Activated T-helper 2 cell treated with anti-CD3 and anti-CD28 coated beads, Interferon-gamma antibody, Interleukin-2, Interleukin-4, amounts not matched to agents 10 μg/mL and 5 μg/mL and 100 μg/mL, durations not matched to agents 14 hours and 24 hours and 36 hours (primary cell): Measurements from ENCODE around the gene TRIM17. TPM values are rescaled to one million over a fixed set of nuclear protein-coding genes. Genes with fewer than 3 reads are reported as not detected.

Experiments
- DNase-seq: peaks from one replicate; pipeline ENCODE4 v3.0.0; 2021; ENCODE audit warnings: low spot score
- H3K27ac Mint-ChIP-seq: one replicate; pipeline ENCODE4 v1.8.0; 2021; ENCODE audit warnings: mixed read lengths
- H3K27me3 Mint-ChIP-seq: one replicate; pipeline ENCODE4 v1.8.0; 2021; ENCODE audit warnings: low read depth, mixed read lengths
- H3K36me3 Mint-ChIP-seq: one replicate; pipeline ENCODE4 v1.8.0; 2021; ENCODE audit warnings: low read depth, mixed read lengths
- H3K4me1 Mint-ChIP-seq: one replicate; pipeline ENCODE4 v1.8.0; 2021; ENCODE audit warnings: low read depth, mixed read lengths
- H3K4me3 Mint-ChIP-seq: one replicate; pipeline ENCODE4 v1.8.0; 2021; ENCODE audit warnings: low read depth, mild to moderate bottlenecking, moderate library complexity, mixed read lengths
- H3K9me3 Mint-ChIP-seq: one replicate; pipeline ENCODE4 v1.8.0; 2021; ENCODE audit warnings: mixed read lengths
- intact Hi-C: fragments of 100-400 bp; cut with micrococcal nuclease; formaldehyde crosslinking; loops from one replicate; pipeline ENCODE4 v1.15.1; 2023
- total RNA-seq: library from RNA; stranded (reverse); gene quantifications from 2 replicates; pipeline ENCODE4 v1.2.3, GENCODE V29; 2022

Gene TRIM17
- total RNA-seq: 2.3 and 2.7 TPM in 2 replicates

DNA sequence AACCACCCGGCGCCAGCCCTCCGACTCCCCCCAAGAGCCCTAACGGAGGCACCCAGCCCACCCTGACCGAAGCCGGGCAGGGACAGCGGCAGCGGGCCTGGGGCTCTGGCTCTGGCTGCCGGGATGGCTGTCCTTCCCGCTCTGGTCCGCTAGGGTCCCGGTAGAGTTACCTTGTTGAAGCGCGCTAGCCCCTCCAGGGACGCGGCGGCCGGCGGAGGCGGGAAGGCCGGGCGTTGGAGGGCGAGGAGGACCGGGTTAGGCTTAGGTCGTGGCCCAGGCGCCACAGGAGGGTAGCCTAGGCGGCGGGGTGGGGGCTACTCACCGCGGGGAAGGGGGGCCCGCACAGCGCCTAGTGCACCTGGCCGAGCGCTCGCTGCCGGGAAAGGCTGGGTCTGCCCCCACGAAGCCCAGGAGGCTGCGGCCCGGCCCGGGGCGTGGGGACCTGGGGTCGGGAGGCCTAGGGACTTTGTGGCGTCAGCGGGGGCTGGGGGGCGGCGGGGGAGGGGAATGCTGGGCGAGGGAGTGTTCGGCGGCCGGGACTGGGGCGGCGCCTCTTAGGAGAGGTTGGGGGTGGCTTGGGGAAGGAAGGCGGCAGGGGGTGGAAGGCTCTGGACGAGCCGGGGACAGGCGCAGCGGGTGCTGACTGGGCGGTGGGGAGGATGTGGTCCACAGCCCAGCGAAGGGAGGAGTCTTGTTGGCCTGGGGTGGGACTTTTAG, at the start of gene TRIM17:
TRIM17 (minus strand) TSS at position 645 of the 717 bp plus-strand sequence. CDS start 1,789 bp downstream, outside the sequence.
- Mint-ChIP-seq H3K4me1 (peaks cover 16% of the 10 kb centered on the region), H3K27ac (peak within 1 kb of the TSS; percentile 56), H3K9me3 (no peaks in the 10 kb centered on the region), H3K4me3 (peak within 1 kb of the TSS; percentile 77), H3K36me3 (peaks cover 6% of the 10 kb centered on the region), H3K27me3 (peaks cover 21% of the 10 kb centered on the region)
- intact Hi-C loops: loop anchor here (1.0 to 2.0 kb wide), 2 partner anchors 9 to 70 kb away; partner anchors contain the start of gene RNF187
- no peak for DNase-seq

DNA sequence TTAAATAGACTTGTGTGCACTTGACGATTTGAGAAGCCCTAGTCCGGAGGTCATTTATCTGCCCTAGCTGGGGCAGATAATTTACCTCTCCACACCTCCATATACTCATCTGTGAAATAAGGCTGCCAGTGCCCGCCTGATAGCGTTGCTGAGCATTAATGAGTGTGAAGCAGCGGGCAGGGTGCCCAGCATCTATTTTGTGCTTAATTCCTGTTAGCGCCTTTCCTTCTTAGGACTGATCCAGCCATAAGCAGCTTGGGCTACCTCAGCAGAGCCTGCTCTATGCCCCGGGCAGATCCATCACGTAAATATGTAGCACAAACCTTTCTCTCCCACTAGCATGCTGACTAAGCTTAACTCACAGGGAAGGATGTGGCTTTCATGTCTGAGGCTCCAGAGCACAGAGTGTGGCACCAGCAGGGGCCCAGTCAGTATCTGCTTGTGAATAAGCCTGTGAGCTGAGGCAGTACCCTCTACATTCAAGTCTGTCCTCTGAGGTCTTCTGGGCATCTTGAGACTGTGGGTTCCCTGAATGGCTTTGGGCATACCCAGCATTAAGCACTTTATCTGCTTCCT, 49.0 kb upstream of the TRIM17 start:
- H3K36me3 Mint-ChIP-seq: peaks cover 9% of the 10 kb centered on the region
- H3K27me3 Mint-ChIP-seq: peaks cover 3% of the 10 kb centered on the region
- intact Hi-C loops: loop anchor here (5.0 kb wide), 1 partner anchor 1583 kb away; no protein-coding TSS in a partner anchor
- DNase-seq: peak; percentile 44
- no peaks in the 10 kb centered on the region for H3K9me3 Mint-ChIP-seq
- peaks cover 54% of the 10 kb centered on the region for H3K4me1 Mint-ChIP-seq
- peak overlapping the region; percentile 82 for H3K4me3 Mint-ChIP-seq
- peak overlapping the region; percentile 87 for H3K27ac Mint-ChIP-seq

- peak overlapping the region; percentile 82 for H3K4me3 Mint-ChIP-seq
Observed at GRCh38 chr1:228465141-228465540, 48.5 kb upstream of the TRIM17 start.

DNA sequence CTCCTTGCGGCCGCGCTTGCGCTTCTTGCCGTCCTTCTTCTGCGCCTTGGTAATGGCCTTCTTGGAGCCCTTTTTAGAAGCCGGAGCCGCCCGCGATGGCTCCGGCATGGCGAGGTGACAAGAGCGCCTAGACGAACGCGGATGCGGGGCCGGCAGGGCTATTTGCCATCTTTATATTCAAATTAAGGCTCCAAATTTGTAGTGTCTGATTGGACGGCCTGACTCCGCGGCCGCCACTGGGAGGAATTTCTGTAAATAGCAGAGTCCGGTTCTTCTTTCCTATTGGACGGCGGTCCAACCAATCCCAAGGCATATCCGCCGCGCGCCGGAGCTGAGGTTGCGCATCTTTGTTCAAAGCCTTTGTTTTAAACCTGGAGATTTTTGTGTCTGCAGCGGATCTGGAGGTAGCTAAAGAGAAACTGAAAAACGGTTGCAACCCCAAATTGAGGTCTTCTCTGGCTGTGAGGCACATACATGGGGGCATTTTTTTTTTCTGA, 47.9 kb upstream of the TRIM17 start:
- Mint-ChIP-seq H3K36me3 (peaks cover 11% of the 10 kb centered on the region), H3K9me3 (no peaks in the 10 kb centered on the region), H3K27me3 (peaks cover 3% of the 10 kb centered on the region), H3K27ac (peak overlapping the region; percentile 87), H3K4me3 (peak overlapping the region; percentile 82), H3K4me1 (peaks cover 58% of the 10 kb centered on the region)
- DNase-seq: peak; percentile 93
- intact Hi-C loops: loop anchor here (1.0 kb wide), 3 partner anchors 22 to 298 kb away; no protein-coding TSS in a partner anchor

More at GRCh38 chr1:228465141-228465540, 48.5 kb upstream of the TRIM17 start:
- no peak for DNase-seq
- intact Hi-C loops: loop anchor here (5.0 kb wide), 1 partner anchor 1583 kb away; no protein-coding TSS in a partner anchor
- Mint-ChIP-seq H3K9me3 (no peaks in the 10 kb centered on the region), H3K36me3 (peaks cover 11% of the 10 kb centered on the region), H3K27me3 (peaks cover 3% of the 10 kb centered on the region), H3K4me1 (peaks cover 58% of the 10 kb centered on the region), H3K27ac (peak overlapping the region; percentile 87)

DNA sequence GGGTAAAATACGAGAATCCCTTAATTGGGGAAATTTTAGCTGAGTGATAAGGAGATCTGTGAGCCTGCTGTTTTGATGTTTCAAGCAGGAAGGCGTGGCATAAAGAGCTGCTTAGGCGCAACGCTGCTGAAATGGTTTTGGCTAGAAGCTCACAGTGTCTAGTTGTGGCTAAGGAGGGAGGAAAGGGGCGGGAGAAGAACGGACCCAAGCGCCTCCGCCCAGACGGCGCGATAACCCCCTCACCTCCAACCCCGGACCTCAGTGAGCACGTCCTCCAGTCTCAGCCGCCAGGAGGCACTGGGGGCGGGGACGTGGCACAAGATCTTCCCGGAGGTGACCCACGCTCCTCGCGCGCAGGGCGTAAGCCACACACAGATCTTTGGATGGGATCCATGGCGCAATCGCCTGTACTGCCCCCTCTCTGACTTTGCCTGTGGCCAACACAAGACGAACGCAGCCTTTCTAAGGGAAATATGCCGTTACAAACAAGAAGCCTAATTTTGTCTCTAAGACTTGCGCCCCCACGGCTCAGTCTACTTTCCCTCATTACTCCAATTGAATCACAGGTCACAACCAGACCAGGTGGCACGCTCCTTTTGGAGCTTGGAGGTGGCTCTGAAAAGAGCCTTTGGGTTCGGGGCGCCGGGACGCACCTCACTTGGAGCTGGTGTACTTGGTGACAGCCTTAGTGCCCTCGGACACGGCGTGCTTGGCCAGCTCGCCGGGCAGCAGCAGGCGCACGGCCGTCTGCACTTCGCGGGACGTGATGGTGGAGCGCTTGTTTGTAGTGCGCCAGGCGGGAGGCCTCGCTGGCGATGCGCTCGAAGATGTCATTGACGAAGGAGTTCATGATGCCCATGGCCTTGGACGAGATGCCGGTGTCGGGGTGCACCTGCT, 47.1 kb upstream of the TRIM17 start:
- peaks cover 11% of the 10 kb centered on the region for H3K36me3 Mint-ChIP-seq
- H3K4me1 Mint-ChIP-seq: peaks cover 58% of the 10 kb centered on the region
- peak; percentile 84 for DNase-seq
- peak overlapping the region; percentile 87 for H3K27ac Mint-ChIP-seq
- intact Hi-C loops: loop anchor here (1.0 kb wide), 3 partner anchors 22 to 298 kb away; no protein-coding TSS in a partner anchor
- peak overlapping the region; percentile 82 for H3K4me3 Mint-ChIP-seq
- peaks cover 3% of the 10 kb centered on the region for H3K27me3 Mint-ChIP-seq
- H3K9me3 Mint-ChIP-seq: no peaks in the 10 kb centered on the region

DNA sequence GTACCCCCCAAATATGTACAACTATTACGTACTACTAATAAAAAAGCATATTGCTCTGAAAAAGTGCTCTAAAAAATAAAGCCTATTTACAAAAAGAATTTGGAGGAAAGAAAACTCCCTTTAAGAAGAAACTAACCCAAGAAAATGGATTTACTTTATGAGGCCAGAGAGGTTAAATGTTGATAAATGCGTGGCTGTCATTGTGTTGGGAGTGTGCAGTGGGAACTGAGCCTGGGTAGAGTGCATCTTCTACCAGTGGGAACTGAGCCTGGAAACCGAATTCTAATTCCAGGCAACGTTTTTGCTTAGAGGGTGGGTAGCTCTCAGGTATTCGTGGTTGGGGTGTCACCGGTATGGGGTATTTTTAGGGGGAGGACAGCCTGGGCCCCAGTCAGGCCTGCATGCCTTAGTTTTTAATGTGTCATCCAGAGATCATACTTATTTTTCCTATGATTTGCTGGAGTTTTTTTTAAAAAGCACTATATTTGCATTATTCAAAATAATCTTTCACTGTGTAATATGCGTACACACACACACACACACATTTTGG, 46.4 kb upstream of the TRIM17 start:
- H3K36me3 Mint-ChIP-seq: peaks cover 11% of the 10 kb centered on the region
- no peaks in the 10 kb centered on the region for H3K9me3 Mint-ChIP-seq
- DNase-seq: no peak
- peak overlapping the region; percentile 87 for H3K27ac Mint-ChIP-seq
- H3K27me3 Mint-ChIP-seq: no peaks in the 10 kb centered on the region
- peak overlapping the region; percentile 82 for H3K4me3 Mint-ChIP-seq
- H3K4me1 Mint-ChIP-seq: peaks cover 58% of the 10 kb centered on the region
- intact Hi-C loops: no loop called here

DNA sequence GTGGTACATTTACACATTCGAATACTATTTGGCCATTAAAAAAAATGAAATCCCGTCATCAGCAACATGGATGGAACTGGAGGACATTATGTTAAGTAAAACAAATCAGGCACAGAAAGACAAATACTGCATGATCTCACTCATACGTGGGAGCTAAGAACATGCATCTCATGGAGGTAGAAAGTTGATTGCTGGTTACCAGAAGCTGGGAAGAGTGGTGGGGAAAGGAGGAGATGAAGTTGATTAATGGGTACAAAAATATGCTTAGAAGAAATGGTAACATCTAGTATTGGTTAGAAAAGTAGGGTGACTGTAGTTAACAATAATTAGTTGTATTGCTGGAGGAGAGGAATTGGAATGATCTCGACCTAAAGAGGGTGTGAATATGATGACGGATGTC, 45.9 kb upstream of the TRIM17 start:
- Mint-ChIP-seq H3K27me3 (no peaks in the 10 kb centered on the region), H3K27ac (peak overlapping the region; percentile 87), H3K4me1 (peaks cover 59% of the 10 kb centered on the region), H3K4me3 (peak overlapping the region; percentile 82), H3K36me3 (peaks cover 11% of the 10 kb centered on the region), H3K9me3 (no peaks in the 10 kb centered on the region)
- intact Hi-C loops: no loop called here
- no peak for DNase-seq

- H3K27me3 Mint-ChIP-seq: no peaks in the 10 kb centered on the region
- no peaks in the 10 kb centered on the region for H3K9me3 Mint-ChIP-seq
- H3K27ac Mint-ChIP-seq: peak overlapping the region; percentile 58
- intact Hi-C loops: no loop called here
- H3K4me3 Mint-ChIP-seq: peak overlapping the region; percentile 78
- H3K4me1 Mint-ChIP-seq: peaks cover 52% of the 10 kb centered on the region
- peaks cover 13% of the 10 kb centered on the region for H3K36me3 Mint-ChIP-seq
- DNase-seq: no peak
Observed at GRCh38 chr1:228460821-228461220, 44.2 kb upstream of the TRIM17 start.

- H3K4me3 Mint-ChIP-seq: peak overlapping the region; percentile 98
- no peaks in the 10 kb centered on the region for H3K9me3 Mint-ChIP-seq
- H3K36me3 Mint-ChIP-seq: peaks cover 20% of the 10 kb centered on the region
- H3K4me1 Mint-ChIP-seq: peaks cover 45% of the 10 kb centered on the region
- H3K27ac Mint-ChIP-seq: peak overlapping the region; percentile 99
- no peaks in the 10 kb centered on the region for H3K27me3 Mint-ChIP-seq
- intact Hi-C loops: loop anchor here (2.0 to 5.0 kb wide), 3 partner anchors 81 to 377 kb away; partner anchors contain the start of gene ARF1
- peak; percentile 67 for DNase-seq
Observed at GRCh38 chr1:228459091-228459993, 42.7 kb upstream of the TRIM17 start.

DNA sequence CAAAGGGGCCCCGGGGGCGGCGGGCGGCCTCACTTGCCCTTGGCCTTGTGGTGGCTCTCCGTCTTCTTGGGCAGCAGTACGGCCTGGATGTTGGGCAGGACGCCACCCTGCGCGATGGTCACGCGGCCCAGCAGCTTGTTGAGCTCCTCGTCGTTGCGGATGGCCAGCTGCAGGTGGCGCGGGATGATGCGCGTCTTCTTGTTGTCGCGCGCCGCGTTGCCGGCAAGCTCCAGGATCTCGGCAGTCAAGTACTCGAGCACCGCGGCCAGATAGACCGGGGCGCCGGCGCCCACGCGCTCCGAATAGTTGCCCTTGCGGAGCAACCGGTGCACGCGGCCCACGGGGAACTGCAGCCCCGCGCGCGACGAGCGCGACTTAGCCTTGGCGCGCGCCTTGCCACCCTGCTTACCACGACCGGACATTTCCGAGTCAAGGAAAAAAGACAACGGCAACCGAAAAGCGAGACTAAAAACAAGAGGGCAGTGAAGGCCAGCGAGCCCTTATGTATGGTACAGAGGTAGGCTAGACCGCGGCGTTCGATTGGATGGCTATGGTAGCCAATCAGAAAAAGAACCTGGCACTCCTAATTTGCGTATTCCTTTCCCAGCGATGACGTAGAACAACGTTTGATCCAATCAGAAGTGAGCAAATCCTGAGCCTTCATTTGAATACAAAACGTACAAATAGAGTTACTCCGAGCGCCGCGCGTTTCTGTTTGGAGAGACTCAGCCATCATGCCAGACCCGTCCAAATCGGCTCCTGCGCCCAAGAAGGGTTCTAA, 40.9 kb upstream of the TRIM17 start:
- Mint-ChIP-seq H3K4me3 (peak overlapping the region; percentile 98), H3K27me3 (no peaks in the 10 kb centered on the region), H3K9me3 (no peaks in the 10 kb centered on the region), H3K4me1 (peaks cover 42% of the 10 kb centered on the region), H3K36me3 (peaks cover 23% of the 10 kb centered on the region), H3K27ac (peak overlapping the region; percentile 99)
- intact Hi-C loops: loop anchor here (1.0 to 5.0 kb wide), 5 partner anchors 51 to 375 kb away; partner anchors contain the start of genes ARF1, GUK1 and TRIM11
- DNase-seq: peak; percentile 89
